DMS 273 (cell line): ENCODE measurements around the gene SIVA1.

Source experiments
- DNase-seq: peaks from one replicate; lab custom pipeline; 2025; ENCODE audit not compliant: unreplicated experiment; lab: John Stamatoyannopoulos, UW

Gene SIVA1

DNA sequence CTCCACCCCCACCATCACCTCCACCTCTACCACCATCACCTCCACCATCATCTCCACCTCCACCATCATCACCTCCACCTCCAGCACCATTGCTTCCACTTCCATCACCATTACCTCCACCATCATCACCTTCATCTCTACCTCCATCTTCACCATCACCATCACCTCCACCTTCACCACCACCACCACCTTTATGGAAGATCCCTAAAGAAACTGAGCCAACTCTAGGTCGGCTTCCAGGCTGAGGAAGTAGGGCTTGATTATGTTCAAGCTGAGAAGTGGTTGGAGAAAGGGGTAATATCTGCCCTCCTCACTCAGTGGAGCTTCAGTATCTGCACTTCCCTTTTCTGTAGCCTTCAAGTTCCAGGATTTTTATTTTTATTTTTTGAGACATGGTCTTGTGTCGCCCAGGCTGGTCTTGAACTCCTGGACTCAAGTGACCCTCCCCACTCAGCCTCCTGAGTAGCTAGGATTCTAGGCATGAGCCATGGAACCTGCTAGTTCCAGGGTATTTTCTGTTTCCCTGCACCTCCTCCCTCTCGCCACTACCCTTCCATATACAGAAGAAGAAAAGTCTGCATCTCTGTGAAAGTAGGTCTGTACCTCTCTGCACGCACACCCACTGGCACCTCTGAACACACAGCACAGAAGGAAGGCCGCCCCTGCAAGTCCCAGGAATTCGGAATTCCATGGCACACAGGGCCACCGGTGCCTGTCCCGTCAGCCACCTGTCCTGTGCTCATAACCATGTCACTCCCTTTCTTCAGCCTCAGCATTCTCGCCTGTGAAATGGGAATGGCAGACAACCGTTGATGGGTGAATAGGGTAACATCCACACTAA lies 53.9 kb downstream of the SIVA1 start:
- DNase-seq: no peak

GRCh38 chr14:104808456-104808855 lies 55.5 kb downstream of the SIVA1 start:
- DNase-seq: no peak
